HepG2 (cell line): Measurements from ENCODE around the gene SERPINA3. TPM values are rescaled to one million over a fixed set of nuclear protein-coding genes. Genes with fewer than 3 reads are reported as not detected.

ENCODE experiments used
- ATAC-seq: fragments of 200-7000 bp; cut with Tn5 transposase; 3 replicates; pipeline ENCODE4 v1.9.1; 2020; ENCODE audit warnings: mild to moderate bottlenecking, moderate library complexity
- BruUV-seq: library from RNA; stranded (reverse); fragments of 400-500 nt; replicated peaks from 2 replicates; lab custom pipeline; 2021; lab: Mats Ljungman, UMichigan
- CTCF ChIA-PET: fragments of 300-600 bp; formaldehyde crosslinking; extraction: SDS; loops from one replicate; lab custom pipeline; 2021; ENCODE audit warnings: low total read pairs, inconsistent platforms, low intra/inter-chr PET ratio; lab: Yijun Ruan, JAX
- POLR2A ChIA-PET: fragments of 350-600 bp; sonication (Branson Sonifier 250); formaldehyde crosslinking; loops from one replicate; lab custom pipeline; 2020; ENCODE audit warnings: antibody characterized with exemption, inconsistent platforms; lab: Yijun Ruan, JAX
- DNase-seq: peaks from one replicate; pipeline ENCODE4 v3.0.0-alpha.2; 2015; ENCODE audit warnings: low spot score
- FAIRE-seq: peaks from 3 replicates; lab custom pipeline; 2011; peaks lifted over from hg19 to GRCh38; lab: Jason Lieb, UNC
- H2AFZ ChIP-seq: one replicate; pipeline ENCODE4 v1.6.1; 2011; ENCODE audit warnings: low read length, inconsistent platforms
- H3K27ac ChIP-seq: fragments of 300-600 bp; 3 replicates; pipeline ENCODE4 v1.8.0; 2011; ENCODE audit warnings: mixed run types, mild to moderate bottlenecking, mixed read lengths, low read length, inconsistent platforms; ENCODE audit not compliant: insufficient read depth; ENCODE audit errors: extremely low read length
- H3K27me3 ChIP-seq, 2 experiments: fragments of 200-600 bp in 1 of 2; 2 replicates in 1 of 2; 3 replicates in 1 of 2; pipeline versions ENCODE4 v1.6.0 to v1.8.0; 2011; ENCODE audit warnings: low read length in 2 of 2, mild to moderate bottlenecking in 2 of 2, moderate library complexity in 2 of 2, inconsistent platforms in 1 of 2; ENCODE audit not compliant: insufficient read depth in 2 of 2, control insufficient read depth in 1 of 2
- H3K36me3 ChIP-seq, 2 experiments: fragments of 200-600 bp in 1 of 2; replicated peaks in 1 of 2; 2 replicates in 1 of 2; 3 replicates in 1 of 2; pipeline versions ENCODE4 v1.5.1 to v1.8.0; 2011; ENCODE audit warnings: low read length in 2 of 2, inconsistent platforms in 1 of 2; ENCODE audit not compliant: insufficient read depth in 2 of 2, control insufficient read depth in 1 of 2
- H3K4me1 ChIP-seq: 2 replicates; pipeline ENCODE4 v1.5.1; 2012; ENCODE audit warnings: low read length, inconsistent platforms; ENCODE audit not compliant: insufficient read depth
- H3K4me2 ChIP-seq: 2 replicates; pipeline ENCODE4 v1.6.0; 2011; ENCODE audit warnings: low read depth, low read length, inconsistent platforms
- H3K4me3 ChIP-seq, 3 experiments: fragments of 200-600 bp in 1 of 3; sonication (generic), shearing (Covaris generic) in 1 of 3; replicated peaks in 1 of 3; 2 replicates each; pipeline ENCODE4 v1.5.1; 2011 to 2016; ENCODE audit warnings: low read length in 3 of 3, inconsistent platforms in 2 of 3, low read depth in 2 of 3, mild to moderate bottlenecking in 2 of 3, control low read depth in 1 of 3, mixed read lengths in 1 of 3; ENCODE audit not compliant: insufficient read depth in 1 of 3
- H3K79me2 ChIP-seq: one replicate; pipeline ENCODE4 v1.6.1; 2011; ENCODE audit warnings: low read length, inconsistent platforms; ENCODE audit not compliant: insufficient read depth
- H3K9ac ChIP-seq: 2 replicates; pipeline ENCODE4 v1.6.0; 2011; ENCODE audit warnings: mild to moderate bottlenecking, low read depth, low read length, inconsistent platforms; ENCODE audit not compliant: insufficient read depth
- H3K9me3 ChIP-seq: 2 replicates; pipeline ENCODE4 v1.5.1; 2012; ENCODE audit warnings: mild to moderate bottlenecking, low read length
- H4K20me1 ChIP-seq: 2 replicates; pipeline ENCODE4 v1.6.0; 2011; ENCODE audit warnings: inconsistent platforms, mild to moderate bottlenecking, low read length, moderate library complexity; ENCODE audit not compliant: insufficient read depth
- ARNTL ChIP-seq: sonication (generic); formaldehyde crosslinking; IDR thresholded peaks from 2 replicates; pipeline ENCODE4 v1.4.0; 2020; ENCODE audit warnings: mild to moderate bottlenecking, missing genetic modification reagents
- CCDC6 ChIP-seq: sonication (generic); formaldehyde crosslinking; IDR thresholded peaks from 2 replicates; pipeline ENCODE4 v1.8.1; 2022; ENCODE audit warnings: mild to moderate bottlenecking, missing genetic modification reagents, moderate library complexity
- FIP1L1 ChIP-seq: fragments of 200-400 bp; formaldehyde crosslinking; IDR thresholded peaks from 2 replicates; pipeline ENCODE4 v1.6.1; 2018; ENCODE audit warnings: low read depth, mild to moderate bottlenecking, low read length, moderate library complexity, borderline replicate concordance; ENCODE audit not compliant: insufficient read depth
- POLR2A ChIP-seq, 2 experiments: IDR thresholded peaks; 2 replicates each; pipeline ENCODE4 v1.6.1; 2011; ENCODE audit warnings: low read depth in 2 of 2, low read length in 2 of 2, mild to moderate bottlenecking in 1 of 2, moderate library complexity in 1 of 2; ENCODE audit not compliant: insufficient read depth in 1 of 2
- RFX1 ChIP-seq: fragments of 450-650 bp; IDR thresholded peaks from 2 replicates; pipeline ENCODE4 v1.6.1; 2017
- STAG1 ChIP-seq: sonication (generic); formaldehyde crosslinking; IDR thresholded peaks from 2 replicates; pipeline ENCODE4 v1.4.0; 2020; ENCODE audit warnings: missing genetic modification reagents
- TBP ChIP-seq: sonication (generic); formaldehyde crosslinking; IDR thresholded peaks from 2 replicates; pipeline ENCODE4 v1.5.0; 2020; ENCODE audit warnings: missing genetic modification reagents
- ZBTB7A ChIP-seq: sonication (generic); formaldehyde crosslinking; IDR thresholded peaks from 2 replicates; pipeline ENCODE4 v1.8.0; 2022; ENCODE audit warnings: mild to moderate bottlenecking, missing genetic modification reagents
- ZFAT ChIP-seq: sonication (generic); formaldehyde crosslinking; conservative IDR thresholded peaks from 2 replicates; pipeline ENCODE4 v1.8.1; 2023; ENCODE audit warnings: missing genetic modification reagents, inconsistent platforms
- ZMYM2 ChIP-seq: sonication (generic); formaldehyde crosslinking; IDR thresholded peaks from 2 replicates; pipeline ENCODE4 v1.8.0; 2022; ENCODE audit warnings: mild to moderate bottlenecking, missing genetic modification reagents
- ZNF225 ChIP-seq: sonication (generic); formaldehyde crosslinking; IDR thresholded peaks from 2 replicates; pipeline ENCODE4 v1.4.0; 2020; ENCODE audit warnings: mild to moderate bottlenecking, missing genetic modification reagents
- ZNF263 ChIP-seq: sonication (generic); formaldehyde crosslinking; IDR thresholded peaks from 2 replicates; pipeline ENCODE4 v1.4.0; 2020; ENCODE audit warnings: missing genetic modification reagents
- ZSCAN9 ChIP-seq: IDR thresholded peaks from 2 replicates; pipeline ENCODE4 v1.6.1; 2016; ENCODE audit warnings: borderline replicate concordance
- WGBS: methylation state at CpG from one replicate; pipeline ENCODE4 v1.1.6; 2017; ENCODE audit warnings: low lambda C conversion rate; 5-methylcytosine and 5-hydroxymethylcytosine counted together
- in situ Hi-C: cut with HindIII; loops from 2 replicates; pipeline ENCODE4 v1.10.0; 2017; ENCODE audit warnings: low pct_unique_long_range_greater_than_20kb; ENCODE audit not compliant: extremely low pct_ligation_motif_present
- intact Hi-C: fragments of 100-400 bp; cut with micrococcal nuclease; formaldehyde crosslinking; loops from one replicate; pipeline ENCODE4 v1.10.0; 2022; ENCODE audit not compliant: unreplicated experiment
- polyA plus RNA-seq, 8 experiments: library from polyadenylated mRNA; depleted of rRNA in 3 of 8; stranded (reverse) in 7 of 8; unstranded in 1 of 8; fragments of >200 nt; fragmentation: Illumina TruSeq in 4 of 8; extraction: Trizol in 4 of 8; gene quantifications; 2 replicates each; pipeline versions ENCODE4 v1.2.1 to v1.2.3, GENCODE V29; 2011 to 2016; ENCODE audit warnings: low read depth in 4 of 8, missing spikeins in 1 of 8, mixed read lengths in 1 of 8; ENCODE audit not compliant: insufficient read depth in 1 of 8
- total RNA-seq, 5 experiments: library from RNA; depleted of rRNA; stranded (reverse); fragments of >200 nt; fragmentation: Illumina TruSeq; extraction: Trizol; gene quantifications; 2 replicates each; pipeline ENCODE4 v1.2.3, GENCODE V29; 2016; ENCODE audit warnings: low read depth in 1 of 5
- TF ChIP-seq, protein P1 (sequence below): sonication (generic); formaldehyde crosslinking; IDR thresholded peaks from 2 replicates; pipeline ENCODE4 v1.5.0; 2020; ENCODE audit warnings: mild to moderate bottlenecking, missing genetic modification reagents
- TF ChIP-seq, protein P2 (sequence below): sonication (generic); formaldehyde crosslinking; IDR thresholded peaks from 2 replicates; pipeline ENCODE4 v1.5.1; 2020; ENCODE audit warnings: missing genetic modification reagents, mild to moderate bottlenecking, borderline replicate concordance
- TF ChIP-seq, protein P3 (sequence below): sonication (generic); formaldehyde crosslinking; IDR thresholded peaks from 2 replicates; pipeline ENCODE4 v1.5.1; 2020; ENCODE audit warnings: mild to moderate bottlenecking, missing genetic modification reagents, moderate library complexity

SERPINA3 gene
- total and polyA plus RNA-seq, 2 of the 13 experiments (the other 11 are each of a cell fraction or from before 2014, with no cell fraction given) = 825 to 2,200 TPM

DNA sequence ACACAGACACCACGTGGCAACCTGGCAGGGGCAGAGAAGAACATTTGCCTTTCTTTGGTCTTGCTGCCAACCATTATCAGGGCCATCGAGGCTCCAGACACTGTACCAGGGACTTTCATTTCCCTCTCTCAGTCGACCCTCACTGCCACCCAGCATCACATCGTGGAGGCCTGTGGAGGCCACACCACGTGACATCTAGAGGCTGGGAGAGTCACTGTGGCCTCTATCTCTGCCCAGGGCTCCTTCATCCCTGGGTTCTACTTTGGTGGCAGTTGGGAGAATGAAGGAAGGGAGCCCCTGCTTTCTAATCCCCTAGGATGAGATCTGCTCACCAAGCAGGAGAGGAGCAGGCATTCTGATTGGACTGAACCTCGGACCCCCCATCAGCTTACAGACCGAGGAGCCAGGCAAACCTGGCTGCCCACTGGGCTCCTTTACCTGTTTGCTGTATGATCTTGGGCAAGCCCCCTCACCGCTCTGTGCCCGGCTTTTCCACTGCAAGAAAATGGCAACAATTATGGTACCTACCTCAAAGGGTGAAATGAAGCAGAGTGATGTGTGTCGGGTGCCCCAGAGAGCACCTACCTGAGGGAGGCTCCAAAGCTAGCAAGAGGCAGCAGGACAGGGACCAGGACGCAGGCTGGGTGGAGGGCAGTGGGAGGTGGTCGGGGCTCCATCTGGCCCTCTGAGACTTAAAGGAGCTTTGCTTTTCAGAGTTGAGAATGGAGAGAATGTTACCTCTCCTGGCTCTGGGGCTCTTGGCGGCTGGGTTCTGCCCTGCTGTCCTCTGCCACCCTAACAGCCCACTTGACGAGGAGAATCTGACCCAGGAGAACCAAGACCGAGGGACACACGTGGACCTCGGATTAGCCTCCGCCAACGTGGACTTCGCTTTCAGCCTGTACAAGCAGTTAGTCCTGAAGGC is 1.8 kb downstream of the SERPINA3 start:
- peaks cover 49% of the 10 kb centered on the region; the same call in 1 of the 2 replicates for H4K20me1 ChIP-seq
- ATAC-seq (no peak), DNase-seq (no peak), FAIRE-seq (no peak)
- no TSS peak for BruUV-seq
- peak overlapping the region; percentile 97 for H3K4me2 ChIP-seq
- peaks cover 17% of the 10 kb centered on the region for H3K9me3 ChIP-seq
- H3K36me3 ChIP-seq = peaks cover 19 to 48% of the 10 kb centered on the region in 2 experiments
- peaks cover 95% of the 10 kb centered on the region for H3K4me1 ChIP-seq
- peaks cover 59% of the 10 kb centered on the region for H3K79me2 ChIP-seq
- H3K9ac ChIP-seq = peak overlapping the region; percentile 81
- intact Hi-C loops = no loop called here
- in situ Hi-C loops = no loop called here
- ChIA-PET CTCF (no interaction called here), POLR2A (interaction anchor here (1.0 to 19.0 kb wide), 10 partner anchors 8 to 220 kb away, joined by 3 to 638 read pairs (median 20); partner anchors contain the start of genes SERPINA4 and SERPINA5)
- 82% methylated on average over 14 of the region's 20 CpGs for whole genome bisulfite sequencing
- H3K27ac ChIP-seq = peak overlapping the region; percentile 77
- no peaks in the 10 kb centered on the region; a peak in 1 of 5 replicates for H3K27me3 ChIP-seq
- no peak overlapping the region for H2AFZ ChIP-seq
- H3K4me3 ChIP-seq = peak overlapping the region; percentile 62 to 69 (median 68)
- TF ChIP-seq ZBTB7A (CRISPR knock-in tag) (no peak), RFX1 (no peak), TBP (CRISPR knock-in tag) (no peak), ZNF225 (CRISPR knock-in tag) (no peak), POLR2A (IDR thresholded peaks at IDR 0.05; ENCODE audit: insufficient read depth in 1 of 2, low read depth in 2 of 2, low read length in 2 of 2) (peak; percentile 27 to 47; a peak in 2 of 4 replicates), ZMYM2 (no peak), ARNTL (no peak), CCDC6 (CRISPR knock-in tag) (peak; percentile 8; the same call in 1 of the 2 replicates), ZFAT (CRISPR knock-in tag) (no peak), STAG1 (CRISPR knock-in tag) (no peak), ZSCAN9 (CRISPR knock-in tag) (no peak), FIP1L1 (0 out of 2 replicates have a peak, but pooled peaks have one; percentile 13), ZNF263 (CRISPR knock-in tag) (no peak)
- TF ChIP-seq, protein P1, sequence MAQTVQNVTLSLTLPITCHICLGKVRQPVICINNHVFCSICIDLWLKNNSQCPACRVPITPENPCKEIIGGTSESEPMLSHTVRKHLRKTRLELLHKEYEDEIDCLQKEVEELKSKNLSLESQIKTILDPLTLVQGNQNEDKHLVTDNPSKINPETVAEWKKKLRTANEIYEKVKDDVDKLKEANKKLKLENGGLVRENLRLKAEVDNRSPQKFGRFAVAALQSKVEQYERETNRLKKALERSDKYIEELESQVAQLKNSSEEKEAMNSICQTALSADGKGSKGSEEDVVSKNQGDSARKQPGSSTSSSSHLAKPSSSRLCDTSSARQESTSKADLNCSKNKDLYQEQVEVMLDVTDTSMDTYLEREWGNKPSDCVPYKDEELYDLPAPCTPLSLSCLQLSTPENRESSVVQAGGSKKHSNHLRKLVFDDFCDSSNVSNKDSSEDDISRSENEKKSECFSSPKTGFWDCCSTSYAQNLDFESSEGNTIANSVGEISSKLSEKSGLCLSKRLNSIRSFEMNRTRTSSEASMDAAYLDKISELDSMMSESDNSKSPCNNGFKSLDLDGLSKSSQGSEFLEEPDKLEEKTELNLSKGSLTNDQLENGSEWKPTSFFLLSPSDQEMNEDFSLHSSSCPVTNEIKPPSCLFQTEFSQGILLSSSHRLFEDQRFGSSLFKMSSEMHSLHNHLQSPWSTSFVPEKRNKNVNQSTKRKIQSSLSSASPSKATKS (CRISPR knock-in tag) = no peak
- TF ChIP-seq, protein P2, sequence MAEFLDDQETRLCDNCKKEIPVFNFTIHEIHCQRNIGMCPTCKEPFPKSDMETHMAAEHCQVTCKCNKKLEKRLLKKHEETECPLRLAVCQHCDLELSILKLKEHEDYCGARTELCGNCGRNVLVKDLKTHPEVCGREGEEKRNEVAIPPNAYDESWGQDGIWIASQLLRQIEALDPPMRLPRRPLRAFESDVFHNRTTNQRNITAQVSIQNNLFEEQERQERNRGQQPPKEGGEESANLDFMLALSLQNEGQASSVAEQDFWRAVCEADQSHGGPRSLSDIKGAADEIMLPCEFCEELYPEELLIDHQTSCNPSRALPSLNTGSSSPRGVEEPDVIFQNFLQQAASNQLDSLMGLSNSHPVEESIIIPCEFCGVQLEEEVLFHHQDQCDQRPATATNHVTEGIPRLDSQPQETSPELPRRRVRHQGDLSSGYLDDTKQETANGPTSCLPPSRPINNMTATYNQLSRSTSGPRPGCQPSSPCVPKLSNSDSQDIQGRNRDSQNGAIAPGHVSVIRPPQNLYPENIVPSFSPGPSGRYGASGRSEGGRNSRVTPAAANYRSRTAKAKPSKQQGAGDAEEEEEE = no peak
- TF ChIP-seq, protein P3, sequence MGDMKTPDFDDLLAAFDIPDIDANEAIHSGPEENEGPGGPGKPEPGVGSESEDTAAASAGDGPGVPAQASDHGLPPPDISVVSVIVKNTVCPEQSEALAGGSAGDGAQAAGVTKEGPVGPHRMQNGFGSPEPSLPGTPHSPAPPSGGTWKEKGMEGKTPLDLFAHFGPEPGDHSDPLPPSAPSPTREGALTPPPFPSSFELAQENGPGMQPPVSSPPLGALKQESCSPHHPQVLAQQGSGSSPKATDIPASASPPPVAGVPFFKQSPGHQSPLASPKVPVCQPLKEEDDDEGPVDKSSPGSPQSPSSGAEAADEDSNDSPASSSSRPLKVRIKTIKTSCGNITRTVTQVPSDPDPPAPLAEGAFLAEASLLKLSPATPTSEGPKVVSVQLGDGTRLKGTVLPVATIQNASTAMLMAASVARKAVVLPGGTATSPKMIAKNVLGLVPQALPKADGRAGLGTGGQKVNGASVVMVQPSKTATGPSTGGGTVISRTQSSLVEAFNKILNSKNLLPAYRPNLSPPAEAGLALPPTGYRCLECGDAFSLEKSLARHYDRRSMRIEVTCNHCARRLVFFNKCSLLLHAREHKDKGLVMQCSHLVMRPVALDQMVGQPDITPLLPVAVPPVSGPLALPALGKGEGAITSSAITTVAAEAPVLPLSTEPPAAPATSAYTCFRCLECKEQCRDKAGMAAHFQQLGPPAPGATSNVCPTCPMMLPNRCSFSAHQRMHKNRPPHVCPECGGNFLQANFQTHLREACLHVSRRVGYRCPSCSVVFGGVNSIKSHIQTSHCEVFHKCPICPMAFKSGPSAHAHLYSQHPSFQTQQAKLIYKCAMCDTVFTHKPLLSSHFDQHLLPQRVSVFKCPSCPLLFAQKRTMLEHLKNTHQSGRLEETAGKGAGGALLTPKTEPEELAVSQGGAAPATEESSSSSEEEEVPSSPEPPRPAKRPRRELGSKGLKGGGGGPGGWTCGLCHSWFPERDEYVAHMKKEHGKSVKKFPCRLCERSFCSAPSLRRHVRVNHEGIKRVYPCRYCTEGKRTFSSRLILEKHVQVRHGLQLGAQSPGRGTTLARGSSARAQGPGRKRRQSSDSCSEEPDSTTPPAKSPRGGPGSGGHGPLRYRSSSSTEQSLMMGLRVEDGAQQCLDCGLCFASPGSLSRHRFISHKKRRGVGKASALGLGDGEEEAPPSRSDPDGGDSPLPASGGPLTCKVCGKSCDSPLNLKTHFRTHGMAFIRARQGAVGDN (CRISPR knock-in tag) = peak; percentile 40; the same call in 1 of the 2 replicates
